Stomach (tissue), 9 donors: ENCODE data around the gene RNF166. TPM values are rescaled to one million over a fixed set of nuclear protein-coding genes. Genes with fewer than 3 reads are reported as not detected.

ENCODE experiments used
- DNase-seq, 2 donors: peaks; one replicate each; pipeline versions ENCODE4 v3.0.0 to v3.0.0-alpha.2; 2013 to 2019
- H3K27ac ChIP-seq, 5 donors: fragments of 200-600 bp in 4 of 5; sonication (generic) in 4 of 5; one replicate each; pipeline ENCODE4 v1.5.1; 2013 to 2019; ENCODE audit warnings: mild to moderate bottlenecking in 1 of 5, moderate library complexity in 1 of 5
- H3K27me3 ChIP-seq, 3 donors: fragments of 200-600 bp; sonication (generic); one replicate each; pipeline ENCODE4 v1.5.1; 2017 to 2019; ENCODE audit warnings: mixed run types in 1 of 3
- H3K36me3 ChIP-seq, 4 donors: fragments of 200-600 bp; sonication (generic); 1 replicate in 3 of 4; 2 replicates in 1 of 4; pipeline ENCODE4 v1.5.1; 2016 to 2019
- H3K4me1 ChIP-seq, 4 donors: fragments of 200-600 bp; sonication (generic); one replicate each; pipeline ENCODE4 v1.5.1; 2016 to 2019
- H3K4me3 ChIP-seq, 4 donors: fragments of 200-600 bp; sonication (generic) in 3 of 4; one replicate each; pipeline ENCODE4 v1.5.1; 2016 to 2019; ENCODE audit warnings: mild to moderate bottlenecking in 1 of 4
- H3K9me3 ChIP-seq, 4 donors: fragments of 200-600 bp; sonication (generic); one replicate each; pipeline ENCODE4 v1.5.1; 2016 to 2019
- EP300 ChIP-seq: sonication (generic); formaldehyde crosslinking; IDR thresholded peaks from one replicate; pipeline ENCODE4 v1.6.1; 2017; ENCODE audit warnings: antibody characterized with exemption
- POLR2A ChIP-seq, 4 donors: fragments of 450-650 bp; IDR thresholded peaks; one replicate each; pipeline ENCODE4 v1.6.1; 2016; ENCODE audit warnings: antibody characterized with exemption in 4 of 4, control low read depth in 2 of 4, mild to moderate bottlenecking in 1 of 4, moderate library complexity in 1 of 4
- POLR2AphosphoS5 ChIP-seq, 3 donors: sonication (generic); formaldehyde crosslinking; IDR thresholded peaks; one replicate each; pipeline ENCODE4 v1.6.1; 2016; ENCODE audit warnings: antibody characterized with exemption in 3 of 3
- WGBS, 5 donors: extraction: QIAGEN DNeasy Blood & Tissue Kit in 3 of 5; methylation state at CpG; one replicate each; pipeline versions ENCODE4 v1.1.5 to v1.1.7; 2013 to 2018; 5-methylcytosine and 5-hydroxymethylcytosine counted together
- intact Hi-C: fragments of 100-400 bp; cut with DNase I; formaldehyde crosslinking; loops from one replicate; pipeline ENCODE4 v1.15.1; 2023; ENCODE audit warnings: low total_unique reads
- polyA plus RNA-seq, 3 donors: library from polyadenylated mRNA; stranded (reverse); fragments of 200-250 nt; gene quantifications; one replicate each; pipeline ENCODE4 v1.2.3, GENCODE V29; 2013
- total RNA-seq, 5 donors: library from RNA; depleted of rRNA; stranded (reverse); fragments of >200 nt; gene quantifications; one replicate each; pipeline versions ENCODE4 v1.1.0 to v1.2.3, GENCODE V29; 2014 to 2016
- TF ChIP-seq, protein P1 (sequence below), 7 experiments: fragments of 450-650 bp in 4 of 7; fragments of 200-600 bp in 3 of 7; sonication (generic) in 3 of 7; IDR thresholded peaks; one replicate each; pipeline ENCODE4 v1.5.1; 2016 to 2019; ENCODE audit warnings: antibody characterized with exemption in 7 of 7, control low read depth in 2 of 7, mild to moderate bottlenecking in 1 of 7
- donor health status: healthy with polysubstance abuse.
- donor health status: Bipolar disorder and iron deficiency.
- donor health status: healthy.

The RNF166 gene
- total and polyA plus RNA-seq, 8 donors = 8.8 to 31.9 (median 13.9) TPM

DNA sequence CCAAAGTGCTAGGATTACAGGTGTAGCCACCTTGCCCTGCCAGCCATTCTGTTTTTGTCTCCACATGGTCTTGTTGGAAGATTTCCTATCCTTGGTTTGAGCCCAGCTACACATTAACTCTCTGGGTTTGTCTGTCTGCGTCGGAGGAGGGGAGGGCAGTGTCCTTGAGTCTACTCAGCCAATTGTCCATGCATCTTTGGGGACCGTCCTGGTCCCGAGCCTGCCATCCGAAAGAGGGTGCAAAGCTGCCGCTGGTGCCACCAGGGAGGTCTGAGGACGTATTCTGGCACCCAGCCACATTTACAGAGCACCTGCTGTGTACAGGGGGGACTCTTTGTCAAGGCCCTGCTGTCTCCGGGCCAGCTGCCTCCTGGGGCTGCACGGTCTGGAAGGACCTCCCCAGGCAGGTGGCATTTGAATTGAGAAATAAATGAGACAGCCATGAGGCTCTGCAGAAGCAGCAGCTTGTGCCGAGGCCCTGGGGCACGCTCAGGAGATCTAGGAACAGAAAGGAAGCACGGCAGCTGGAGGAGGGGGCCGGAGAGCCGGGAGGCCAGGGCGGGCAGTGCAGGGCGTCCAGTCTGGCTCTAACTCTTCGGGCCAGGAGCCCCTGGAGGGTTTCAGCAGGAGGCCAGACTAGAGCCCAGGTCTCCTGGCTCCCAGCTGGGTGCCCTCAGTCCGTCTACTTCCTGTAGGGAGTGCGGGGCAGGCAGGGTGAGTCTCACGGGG is 56.8 kb downstream of the RNF166 start:
- 67 to 84% (median 77%) methylated on average over 13 to 20 of the region's 20 CpGs for WGBS, 5 donors
- DNase-seq = no peak
- intact Hi-C loops = no loop called here
- Histone ChIP-seq H3K4me1 (peaks cover 27 to 44% (median 34%) of the 10 kb centered on the region in 4 donors), H3K36me3 (peaks cover 0 to 47% (median 34%) of the 10 kb centered on the region in 4 donors), H3K27me3 (no peaks in the 10 kb centered on the region), H3K4me3 (peak overlapping the region; percentile 56 to 83 (median 74)), H3K9me3 (no peaks in the 10 kb centered on the region), H3K27ac (peak overlapping the region in 4 of 5 donors; percentile 80 to 91 (median 88))
- TF ChIP-seq POLR2AphosphoS5 (IDR thresholded peaks at IDR 0.05) (no peak), EP300 (no peak), POLR2A (IDR thresholded peaks at IDR 0.05) (no peak)
- TF ChIP-seq, protein P1, sequence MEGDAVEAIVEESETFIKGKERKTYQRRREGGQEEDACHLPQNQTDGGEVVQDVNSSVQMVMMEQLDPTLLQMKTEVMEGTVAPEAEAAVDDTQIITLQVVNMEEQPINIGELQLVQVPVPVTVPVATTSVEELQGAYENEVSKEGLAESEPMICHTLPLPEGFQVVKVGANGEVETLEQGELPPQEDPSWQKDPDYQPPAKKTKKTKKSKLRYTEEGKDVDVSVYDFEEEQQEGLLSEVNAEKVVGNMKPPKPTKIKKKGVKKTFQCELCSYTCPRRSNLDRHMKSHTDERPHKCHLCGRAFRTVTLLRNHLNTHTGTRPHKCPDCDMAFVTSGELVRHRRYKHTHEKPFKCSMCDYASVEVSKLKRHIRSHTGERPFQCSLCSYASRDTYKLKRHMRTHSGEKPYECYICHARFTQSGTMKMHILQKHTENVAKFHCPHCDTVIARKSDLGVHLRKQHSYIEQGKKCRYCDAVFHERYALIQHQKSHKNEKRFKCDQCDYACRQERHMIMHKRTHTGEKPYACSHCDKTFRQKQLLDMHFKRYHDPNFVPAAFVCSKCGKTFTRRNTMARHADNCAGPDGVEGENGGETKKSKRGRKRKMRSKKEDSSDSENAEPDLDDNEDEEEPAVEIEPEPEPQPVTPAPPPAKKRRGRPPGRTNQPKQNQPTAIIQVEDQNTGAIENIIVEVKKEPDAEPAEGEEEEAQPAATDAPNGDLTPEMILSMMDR (IDR thresholded peaks at IDR 0.05) = no peak

DNA sequence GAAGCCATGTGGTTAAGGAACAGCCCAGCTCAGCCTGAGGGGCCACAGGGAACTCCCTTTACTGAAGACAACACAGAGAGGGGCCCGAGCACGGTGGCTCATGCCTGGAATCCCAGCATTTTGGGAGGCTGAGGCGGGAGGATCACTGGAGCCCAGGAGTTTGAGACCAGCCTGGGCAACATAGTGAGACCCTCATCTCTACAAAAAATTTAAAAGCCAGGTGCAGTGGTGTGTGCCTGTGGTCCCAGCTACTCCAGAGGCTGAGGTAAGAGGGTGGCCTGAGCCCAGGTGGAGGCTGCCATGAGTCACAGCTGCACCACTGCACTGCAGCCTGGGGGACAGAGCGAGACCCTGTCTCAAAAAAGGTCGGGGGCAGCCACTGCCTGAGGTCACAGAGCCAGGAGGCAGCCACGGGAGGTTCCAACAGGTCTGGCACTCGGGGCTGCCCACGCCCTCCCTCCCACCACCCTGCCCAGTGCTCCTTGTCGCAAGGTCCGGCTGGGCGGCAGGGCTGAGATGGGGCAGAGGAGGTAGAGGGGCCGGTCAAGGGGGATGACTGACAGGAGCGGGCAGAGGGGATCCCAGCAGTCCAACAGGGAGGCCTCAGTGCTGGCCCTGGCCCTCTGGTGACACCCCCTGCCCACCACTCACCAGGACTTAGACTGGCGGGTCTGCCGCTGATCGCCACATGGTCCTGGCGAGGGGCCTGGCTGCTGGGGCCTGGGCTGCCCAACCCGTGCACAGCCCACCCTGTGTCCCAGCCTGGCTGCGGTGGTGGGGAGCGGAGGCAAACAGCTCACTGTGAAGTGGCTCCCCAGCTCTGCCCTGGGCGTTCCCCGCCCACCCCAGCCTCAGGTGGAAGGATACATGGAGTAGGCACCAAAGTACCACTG is 58.8 kb downstream of the RNF166 start:
- DNase-seq = no peak
- Histone ChIP-seq H3K4me3 (no peak overlapping the region), H3K27ac (no peak overlapping the region), H3K27me3 (no peaks in the 10 kb centered on the region), H3K36me3 (peaks cover 0 to 49% (median 36%) of the 10 kb centered on the region in 4 donors), H3K9me3 (no peaks in the 10 kb centered on the region), H3K4me1 (peaks cover 27 to 44% (median 34%) of the 10 kb centered on the region in 4 donors)
- TF ChIP-seq POLR2A (IDR thresholded peaks at IDR 0.05) = no peak
- WGBS, 5 donors = 89 to 92% (median 90%) methylated on average over 19 to 22 of the region's 22 CpGs
- intact Hi-C loops = no loop called here

Other genes with a start within 250 kb of the RNF166 start
- gene ZC3H18, start 136.0 kb downstream of the RNF166 start, total RNA-seq = 100 to 1,000 TPM in 1 of 5 donors, 10 to 100 TPM in 4; 15.5 to 312 (median 23.9) TPM
- 10 to 100 TPM; 16.1 to 20.2 (median 16.7) TPM for gene ZC3H18, start 136.0 kb downstream of the RNF166 start, polyA plus RNA-seq
- gene IL17C, start 67.8 kb downstream of the RNF166 start, total RNA-seq = under 1 TPM in 1 of 5 donors, not detected in 4; 0.87 TPM
- gene IL17C, start 67.8 kb downstream of the RNF166 start, polyA plus RNA-seq = 1 to 10 TPM in 1 of 3 donors, not detected in 2; 1.2 TPM
- 100 to 1,000 TPM in 3 of 5 donors, 10 to 100 TPM in 2; 21.0 to 480 (median 175) TPM for gene CYBA, start 55.4 kb downstream of the RNF166 start, total RNA-seq
- gene CYBA, start 55.4 kb downstream of the RNF166 start, polyA plus RNA-seq = 100 to 1,000 TPM in 2 of 3 donors, 10 to 100 TPM in 1; 57.1 to 165 (median 159) TPM
- 100 to 1,000 TPM in 1 of 5 donors, 10 to 100 TPM in 3, 1 to 10 TPM in 1; 7.1 to 302 (median 32.6) TPM for gene MVD, start 43.3 kb downstream of the RNF166 start, total RNA-seq
- 10 to 100 TPM; 56.8 to 73.7 (median 58.8) TPM for gene MVD, start 43.3 kb downstream of the RNF166 start, polyA plus RNA-seq
- 1 to 10 TPM in 1 of 5 donors, under 1 TPM in 1, not detected in 3; 0.55 to 2.6 TPM for gene SNAI3, start 19.9 kb downstream of the RNF166 start, total RNA-seq
- gene SNAI3, start 19.9 kb downstream of the RNF166 start, polyA plus RNA-seq = 1 to 10 TPM; 1.0 to 4.2 (median 1.5) TPM
- gene CTU2, start 95 bp upstream of the RNF166 start, total RNA-seq = 10 to 100 TPM in 3 of 5 donors, 1 to 10 TPM in 2; 1.8 to 53.3 (median 11.2) TPM
- gene CTU2, start 95 bp upstream of the RNF166 start, polyA plus RNA-seq = 10 to 100 TPM; 13.4 to 21.6 (median 16.1) TPM
- gene PIEZO1, start 78.8 kb upstream of the RNF166 start, total RNA-seq = 100 to 1,000 TPM in 4 of 5 donors, 10 to 100 TPM in 1; 81.7 to 171 (median 128) TPM
- 100 to 1,000 TPM in 1 of 3 donors, 10 to 100 TPM in 2; 43.7 to 153 (median 49.1) TPM for gene PIEZO1, start 78.8 kb upstream of the RNF166 start, polyA plus RNA-seq
- 100 to 1,000 TPM in 1 of 5 donors, 10 to 100 TPM in 1, 1 to 10 TPM in 3; 1.5 to 147 (median 8.7) TPM for gene CDT1, start 97.4 kb upstream of the RNF166 start, total RNA-seq
- gene CDT1, start 97.4 kb upstream of the RNF166 start, polyA plus RNA-seq = 1 to 10 TPM; 3.2 to 5.2 (median 4.1) TPM
- 100 to 1,000 TPM in 2 of 5 donors, 10 to 100 TPM in 3; 18.1 to 340 (median 85.3) TPM for gene APRT, start 105.5 kb upstream of the RNF166 start, total RNA-seq
- gene APRT, start 105.5 kb upstream of the RNF166 start, polyA plus RNA-seq = 100 to 1,000 TPM; 224 to 250 (median 241) TPM
- 100 to 1,000 TPM in 1 of 5 donors, 10 to 100 TPM in 4; 16.2 to 110 (median 51.9) TPM for gene GALNS, start 150.5 kb upstream of the RNF166 start, total RNA-seq
- gene GALNS, start 150.5 kb upstream of the RNF166 start, polyA plus RNA-seq = 10 to 100 TPM in 2 of 3 donors, 1 to 10 TPM in 1; 8.6 to 16.6 (median 11.5) TPM
- gene TRAPPC2L, start 150.7 kb upstream of the RNF166 start, total RNA-seq = 10 to 100 TPM in 3 of 5 donors, 1 to 10 TPM in 2; 2.9 to 31.4 (median 25.2) TPM
- gene TRAPPC2L, start 150.7 kb upstream of the RNF166 start, polyA plus RNA-seq = 100 to 1,000 TPM in 1 of 3 donors, 10 to 100 TPM in 2; 57.6 to 107 (median 91.4) TPM
- gene PABPN1L, start 160.3 kb upstream of the RNF166 start, total RNA-seq = not detected
- gene PABPN1L, start 160.3 kb upstream of the RNF166 start, polyA plus RNA-seq = under 1 TPM in 1 of 3 donors, not detected in 2; 0.15 TPM